Transverse colon (tissue), 4 donors: ENCODE results near the gene RBSN.

Experiments used
- POLR2A ChIP-seq: fragments of 450-650 bp; IDR thresholded peaks from one replicate; pipeline ENCODE4 v1.6.1; 2016; ENCODE audit warnings: antibody characterized with exemption, mild to moderate bottlenecking, moderate library complexity
- POLR2AphosphoS5 ChIP-seq, 3 donors: sonication (generic); formaldehyde crosslinking; IDR thresholded peaks; one replicate each; pipeline ENCODE4 v1.6.1; 2016; ENCODE audit warnings: antibody characterized with exemption in 3 of 3
- TF ChIP-seq, protein P1 (sequence below), 5 experiments: fragments of 200-600 bp in 3 of 5; fragments of 450-650 bp in 2 of 5; sonication (generic) in 3 of 5; IDR thresholded peaks; 1 replicate in 2 of 5; 2 replicates in 3 of 5; pipeline ENCODE4 v1.5.1; 2016 to 2017; ENCODE audit warnings: antibody characterized with exemption in 5 of 5, inconsistent platforms in 3 of 5, mild to moderate bottlenecking in 2 of 5, moderate library complexity in 1 of 5

DNA sequence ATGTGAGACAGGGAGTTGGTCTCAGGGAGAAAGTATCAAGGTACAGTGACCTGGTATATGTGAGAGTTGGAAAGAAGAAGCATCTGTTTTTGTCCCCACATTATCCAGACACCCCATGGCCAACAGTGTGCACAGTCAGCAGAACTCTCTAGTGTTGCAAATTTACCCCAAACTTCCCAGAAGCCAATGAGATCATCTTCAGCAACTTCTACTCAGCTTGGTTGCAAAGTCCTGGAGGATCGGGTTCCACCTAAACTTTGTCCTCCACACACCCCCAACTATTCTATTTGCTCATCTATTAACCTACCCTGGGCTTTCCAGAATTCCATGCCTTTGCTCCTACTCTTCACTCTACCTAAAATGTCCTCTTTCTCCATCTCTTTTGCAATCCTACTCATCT is 15.7 kb downstream of the RBSN start:
- TF ChIP-seq, protein P1, sequence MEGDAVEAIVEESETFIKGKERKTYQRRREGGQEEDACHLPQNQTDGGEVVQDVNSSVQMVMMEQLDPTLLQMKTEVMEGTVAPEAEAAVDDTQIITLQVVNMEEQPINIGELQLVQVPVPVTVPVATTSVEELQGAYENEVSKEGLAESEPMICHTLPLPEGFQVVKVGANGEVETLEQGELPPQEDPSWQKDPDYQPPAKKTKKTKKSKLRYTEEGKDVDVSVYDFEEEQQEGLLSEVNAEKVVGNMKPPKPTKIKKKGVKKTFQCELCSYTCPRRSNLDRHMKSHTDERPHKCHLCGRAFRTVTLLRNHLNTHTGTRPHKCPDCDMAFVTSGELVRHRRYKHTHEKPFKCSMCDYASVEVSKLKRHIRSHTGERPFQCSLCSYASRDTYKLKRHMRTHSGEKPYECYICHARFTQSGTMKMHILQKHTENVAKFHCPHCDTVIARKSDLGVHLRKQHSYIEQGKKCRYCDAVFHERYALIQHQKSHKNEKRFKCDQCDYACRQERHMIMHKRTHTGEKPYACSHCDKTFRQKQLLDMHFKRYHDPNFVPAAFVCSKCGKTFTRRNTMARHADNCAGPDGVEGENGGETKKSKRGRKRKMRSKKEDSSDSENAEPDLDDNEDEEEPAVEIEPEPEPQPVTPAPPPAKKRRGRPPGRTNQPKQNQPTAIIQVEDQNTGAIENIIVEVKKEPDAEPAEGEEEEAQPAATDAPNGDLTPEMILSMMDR (IDR thresholded peaks at IDR 0.05) = no peak
- TF ChIP-seq POLR2AphosphoS5 (IDR thresholded peaks at IDR 0.05) = no peak
- no peak for TF ChIP-seq POLR2A
